ENCODE measurements around the gene TMEM63B. TPM values are rescaled to one million over a fixed set of nuclear protein-coding genes. Genes with fewer than 3 reads are reported as not detected.
A peak's percentile ranks its signal among the peaks of the same experiment; 100 is the strongest.

Gene TMEM63B
- 1 to 10 TPM in 2 of 3 donors, under 1 TPM in 1; 0.25 to 1.7 (median 1.5) TPM for polyA plus RNA-seq

GRCh38 chr6:44127186-44128019, at the start of gene TMEM63B, which contains the start of gene MRPL14:
Gene TMEM63B (plus strand): TSS chr6:44127554. CDS start chr6:44134585, 7,031 bp downstream.
Gene MRPL14 (minus strand): TSS chr6:44127452. CDS start chr6:44116611, 10,841 bp downstream.
- Mint-ChIP-seq H3K36me3 (no peaks in the 10 kb centered on the region), H3K9me3 (no peaks in the 10 kb centered on the region), H3K27me3 (ENCODE audit: low read depth in 3 of 3) (peaks cover 6 to 11% (median 7%) of the 10 kb centered on the region in 3 donors), H3K4me1 (peaks cover 49 to 50% of the 10 kb centered on the region in 2 donors), H3K27ac (peak within 1 kb of the TSS; percentile 90 to 98 (median 96)), H3K4me3 (peak within 1 kb of the TSS; percentile 92 to 96 (median 95))
- DNase-seq: peak; percentile 89 to 90 (median 90)

GRCh38 chr6:44078219-44078826, 49.0 kb upstream of the TMEM63B start:
- no peaks in the 10 kb centered on the region for H3K9me3 Mint-ChIP-seq
- peaks cover 12 to 14% of the 10 kb centered on the region in 2 donors for H3K4me1 Mint-ChIP-seq
- DNase-seq: no peak
- H3K27me3 Mint-ChIP-seq (ENCODE audit: low read depth in 3 of 3): peaks cover 2 to 14% (median 10%) of the 10 kb centered on the region in 3 donors
- no peak overlapping the region for H3K27ac Mint-ChIP-seq
- H3K4me3 Mint-ChIP-seq: no peak overlapping the region
- peaks cover 0 to 4% (median 0%) of the 10 kb centered on the region in 3 donors for H3K36me3 Mint-ChIP-seq

- DNase-seq: peak; percentile 58 to 67 (median 59)
- H3K4me1 Mint-ChIP-seq: peaks cover 6 to 9% of the 10 kb centered on the region in 2 donors
- H3K4me3 Mint-ChIP-seq: no peak overlapping the region
- no peaks in the 10 kb centered on the region for H3K9me3 Mint-ChIP-seq
- peaks cover 2 to 14% (median 10%) of the 10 kb centered on the region in 3 donors for H3K27me3 Mint-ChIP-seq (ENCODE audit: low read depth in 3 of 3)
- no peak overlapping the region for H3K27ac Mint-ChIP-seq
- peaks cover 0 to 4% (median 0%) of the 10 kb centered on the region in 3 donors for H3K36me3 Mint-ChIP-seq
Measured at GRCh38 chr6:44078827-44079671, 48.3 kb upstream of the TMEM63B start.

- H3K9me3 Mint-ChIP-seq: no peaks in the 10 kb centered on the region
- no peak for DNase-seq
- H3K27me3 Mint-ChIP-seq (ENCODE audit: low read depth in 3 of 3): peaks cover 2 to 10% (median 8%) of the 10 kb centered on the region in 3 donors
- peaks cover 0 to 4% (median 0%) of the 10 kb centered on the region in 3 donors for H3K36me3 Mint-ChIP-seq
- peaks cover 0 to 2% of the 10 kb centered on the region in 2 donors for H3K4me1 Mint-ChIP-seq
- H3K27ac Mint-ChIP-seq: no peak overlapping the region
- H3K4me3 Mint-ChIP-seq: no peak overlapping the region
Measured at GRCh38 chr6:44079672-44080071, 47.7 kb upstream of the TMEM63B start.

DNA sequence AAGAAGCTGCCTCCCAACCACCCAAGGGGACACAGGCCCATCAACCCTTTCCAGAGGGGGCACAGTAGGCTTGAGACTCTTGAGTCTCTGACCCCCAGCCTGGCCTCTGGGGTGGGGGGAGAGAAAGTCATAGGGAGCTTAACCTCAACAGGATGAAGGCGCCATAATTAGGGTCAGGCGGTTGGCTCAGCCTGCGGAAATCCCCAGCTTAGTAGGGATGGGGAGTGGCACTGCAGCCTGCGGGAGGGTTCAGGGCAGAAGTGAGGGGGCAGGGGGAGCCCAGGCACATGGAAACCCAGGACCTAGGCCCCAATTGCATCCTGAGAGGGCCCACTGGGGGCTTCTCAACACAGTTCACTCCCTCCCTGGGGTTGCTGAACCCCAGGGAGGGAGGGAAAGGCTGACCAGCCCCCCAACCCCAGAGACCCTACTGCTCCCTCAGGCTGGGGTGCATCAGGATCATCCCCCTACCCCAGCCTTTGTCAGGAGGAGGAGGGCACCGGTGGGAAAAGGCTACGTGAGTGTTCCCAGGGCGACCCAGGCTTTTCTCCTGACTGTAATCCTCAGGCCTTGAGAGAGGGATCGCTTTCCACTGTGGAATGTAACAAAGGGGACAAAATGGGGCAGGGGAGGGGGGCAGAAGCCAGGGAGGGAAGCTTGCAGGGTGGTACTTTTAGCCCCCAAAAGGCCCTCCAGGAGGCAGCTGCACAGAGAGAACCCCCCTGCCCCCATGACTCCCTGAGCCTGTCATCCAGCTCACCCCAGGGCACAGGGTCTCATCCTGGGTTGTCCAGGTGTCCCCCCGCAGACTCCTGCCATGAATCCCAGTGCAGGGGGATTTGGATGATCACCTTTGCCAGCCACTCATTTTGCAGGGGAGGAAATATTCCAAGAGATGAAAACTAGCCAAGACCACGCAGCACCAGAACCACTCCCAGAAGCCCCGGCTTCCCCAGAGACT, 46.5 kb upstream of the TMEM63B start:
- H3K27me3 Mint-ChIP-seq (ENCODE audit: low read depth in 3 of 3): peaks cover 3 to 7% (median 6%) of the 10 kb centered on the region in 3 donors
- no peak overlapping the region for H3K27ac Mint-ChIP-seq
- H3K4me1 Mint-ChIP-seq: no peaks in the 10 kb centered on the region
- H3K4me3 Mint-ChIP-seq: no peak overlapping the region
- H3K9me3 Mint-ChIP-seq: no peaks in the 10 kb centered on the region
- no peak for DNase-seq
- H3K36me3 Mint-ChIP-seq: peaks cover 0 to 4% (median 0%) of the 10 kb centered on the region in 3 donors

GRCh38 chr6:44081753-44082152, 45.6 kb upstream of the TMEM63B start:
- H3K27me3 Mint-ChIP-seq (ENCODE audit: low read depth in 3 of 3): peaks cover 2 to 5% (median 3%) of the 10 kb centered on the region in 3 donors
- no peaks in the 10 kb centered on the region for H3K9me3 Mint-ChIP-seq
- no peak for DNase-seq
- peaks cover 0 to 4% (median 0%) of the 10 kb centered on the region in 3 donors for H3K36me3 Mint-ChIP-seq
- no peaks in the 10 kb centered on the region for H3K4me1 Mint-ChIP-seq
- no peak overlapping the region for H3K27ac Mint-ChIP-seq
- H3K4me3 Mint-ChIP-seq: no peak overlapping the region

- peaks cover 0 to 4% (median 0%) of the 10 kb centered on the region in 3 donors for H3K36me3 Mint-ChIP-seq
- no peaks in the 10 kb centered on the region for H3K9me3 Mint-ChIP-seq
- no peaks in the 10 kb centered on the region for H3K4me1 Mint-ChIP-seq
- H3K27ac Mint-ChIP-seq: no peak overlapping the region
- no peak overlapping the region for H3K4me3 Mint-ChIP-seq
- no peak for DNase-seq
- peaks cover 2 to 4% (median 3%) of the 10 kb centered on the region in 3 donors for H3K27me3 Mint-ChIP-seq (ENCODE audit: low read depth in 3 of 3)
Measured at GRCh38 chr6:44082872-44083321, 44.5 kb upstream of the TMEM63B start.

DNA sequence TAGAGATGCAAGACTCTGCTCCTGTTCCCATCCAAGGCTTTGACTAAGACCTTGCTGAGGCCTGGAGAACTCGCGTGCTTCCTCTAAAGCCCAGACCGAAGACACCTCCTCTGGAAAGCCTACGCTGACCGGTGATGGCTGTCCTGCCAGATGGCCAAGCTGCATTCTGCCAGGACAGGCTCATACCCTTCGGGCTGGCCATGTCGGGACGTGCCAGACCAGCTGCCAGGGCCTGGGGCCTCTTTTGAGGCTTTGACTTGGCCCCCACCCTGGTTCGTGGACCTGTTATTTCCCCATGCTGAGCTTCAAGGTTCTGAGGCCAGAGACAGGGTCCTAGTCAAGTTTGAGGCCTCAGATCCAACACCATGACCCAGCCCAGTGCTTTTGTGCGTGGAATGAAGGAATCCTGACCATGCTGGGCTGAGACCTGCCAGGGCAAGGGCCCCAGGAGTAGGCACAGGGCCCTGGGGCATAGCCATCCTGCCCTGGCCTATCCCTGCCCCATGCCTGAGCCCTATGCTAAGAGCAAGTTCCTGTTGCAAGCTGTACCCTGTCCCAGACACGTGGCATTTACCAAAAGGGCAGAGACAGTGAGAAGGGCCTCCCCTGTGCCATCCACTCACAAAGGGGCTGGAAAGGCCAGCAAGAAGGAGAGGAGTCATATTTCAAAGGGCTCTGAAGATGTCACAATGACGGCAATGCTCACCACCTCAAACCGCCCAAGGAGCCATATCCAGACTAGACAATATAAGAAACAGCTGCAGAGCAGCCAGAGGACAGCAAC, 42.9 kb upstream of the TMEM63B start:
- no peaks in the 10 kb centered on the region for H3K4me1 Mint-ChIP-seq
- H3K27me3 Mint-ChIP-seq (ENCODE audit: low read depth in 3 of 3): peaks cover 1 to 2% (median 2%) of the 10 kb centered on the region in 3 donors
- H3K27ac Mint-ChIP-seq: peak overlapping the region in 1 of 6 donors; percentile 2
- no peak overlapping the region for H3K4me3 Mint-ChIP-seq
- no peaks in the 10 kb centered on the region for H3K9me3 Mint-ChIP-seq
- no peaks in the 10 kb centered on the region for H3K36me3 Mint-ChIP-seq
- DNase-seq: no peak

DNA sequence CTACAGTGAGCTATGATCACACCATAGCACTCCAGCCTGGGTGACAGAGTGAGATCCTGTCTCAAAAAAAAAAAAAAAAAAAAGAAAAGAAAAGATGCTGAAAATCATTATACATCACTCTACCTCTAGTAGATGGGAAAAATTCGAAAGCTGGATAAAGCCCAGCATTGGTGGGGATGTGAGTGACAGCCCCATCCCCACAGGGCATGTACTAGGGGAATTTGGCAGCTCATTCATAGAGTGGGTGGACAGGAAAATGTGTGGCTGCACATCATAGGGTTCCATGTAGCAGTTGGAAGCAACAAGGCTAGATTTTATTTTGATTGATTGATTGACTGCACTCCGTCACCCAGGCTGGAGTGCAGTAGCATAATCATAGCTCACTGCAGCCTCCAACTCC, 42.1 kb upstream of the TMEM63B start:
- peaks cover 1 to 2% (median 2%) of the 10 kb centered on the region in 3 donors for H3K27me3 Mint-ChIP-seq (ENCODE audit: low read depth in 3 of 3)
- H3K4me1 Mint-ChIP-seq: no peaks in the 10 kb centered on the region
- no peak for DNase-seq
- no peaks in the 10 kb centered on the region for H3K36me3 Mint-ChIP-seq
- H3K4me3 Mint-ChIP-seq: no peak overlapping the region
- H3K27ac Mint-ChIP-seq: no peak overlapping the region
- H3K9me3 Mint-ChIP-seq: no peaks in the 10 kb centered on the region

DNA sequence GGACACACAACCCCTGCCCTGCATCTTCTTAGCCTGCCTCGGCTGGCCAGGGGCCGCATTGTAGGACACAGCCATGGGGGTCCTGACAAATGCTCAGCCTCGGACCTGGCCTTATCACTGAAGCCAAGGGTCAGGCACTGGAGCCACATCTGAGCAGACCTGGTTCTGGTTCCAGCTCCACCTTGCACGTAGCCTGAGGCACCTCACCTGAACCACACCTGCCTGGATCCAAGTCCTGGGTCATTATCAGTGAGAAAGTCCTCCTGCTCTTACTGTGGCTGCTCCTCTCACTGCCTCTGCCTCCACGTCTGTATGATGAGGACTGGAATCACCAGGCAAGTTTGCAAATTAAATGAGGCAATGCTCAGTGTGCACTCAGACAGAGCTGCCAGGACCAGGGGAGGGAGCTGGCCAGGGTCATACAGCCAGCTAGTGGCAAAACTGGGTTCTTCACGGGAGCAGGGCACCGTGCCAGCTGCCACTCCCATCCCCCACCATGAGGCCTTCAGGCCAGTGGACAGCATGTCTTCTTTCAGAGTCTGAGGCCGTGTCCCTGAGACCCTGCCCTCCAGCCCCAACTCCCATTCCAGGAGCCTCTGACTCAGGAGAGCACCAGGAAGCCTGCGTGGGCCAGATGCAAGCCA, 40.3 kb upstream of the TMEM63B start:
- Mint-ChIP-seq H3K27ac (no peak overlapping the region), H3K9me3 (no peaks in the 10 kb centered on the region), H3K4me3 (no peak overlapping the region), H3K4me1 (no peaks in the 10 kb centered on the region), H3K36me3 (peaks cover 0 to 5% (median 3%) of the 10 kb centered on the region in 3 donors), H3K27me3 (ENCODE audit: low read depth in 3 of 3) (peaks cover 0 to 2% (median 1%) of the 10 kb centered on the region in 3 donors)
- no peak for DNase-seq

- no peak overlapping the region for H3K27ac Mint-ChIP-seq
- no peaks in the 10 kb centered on the region for H3K4me1 Mint-ChIP-seq
- H3K4me3 Mint-ChIP-seq: no peak overlapping the region
- no peak for DNase-seq
- no peaks in the 10 kb centered on the region for H3K9me3 Mint-ChIP-seq
- peaks cover 0 to 2% (median 1%) of the 10 kb centered on the region in 3 donors for H3K27me3 Mint-ChIP-seq (ENCODE audit: low read depth in 3 of 3)
- H3K36me3 Mint-ChIP-seq: peaks cover 0 to 5% (median 3%) of the 10 kb centered on the region in 3 donors
Measured at GRCh38 chr6:44087623-44088022, 39.7 kb upstream of the TMEM63B start.
